Stomach (tissue), 9 donors: ENCODE data around the gene FBXO2. TPM values are rescaled to one million over a fixed set of nuclear protein-coding genes. Genes with fewer than 3 reads are reported as not detected.

ENCODE experiments used
- DNase-seq, 2 donors: peaks; one replicate each; pipeline versions ENCODE4 v3.0.0 to v3.0.0-alpha.2; 2013 to 2019
- H3K27ac ChIP-seq, 5 donors: fragments of 200-600 bp in 4 of 5; sonication (generic) in 4 of 5; one replicate each; pipeline ENCODE4 v1.5.1; 2013 to 2019; ENCODE audit warnings: mild to moderate bottlenecking in 1 of 5, moderate library complexity in 1 of 5
- H3K27me3 ChIP-seq, 3 donors: fragments of 200-600 bp; sonication (generic); one replicate each; pipeline ENCODE4 v1.5.1; 2017 to 2019; ENCODE audit warnings: mixed run types in 1 of 3
- H3K36me3 ChIP-seq, 4 donors: fragments of 200-600 bp; sonication (generic); 1 replicate in 3 of 4; 2 replicates in 1 of 4; pipeline ENCODE4 v1.5.1; 2016 to 2019
- H3K4me1 ChIP-seq, 4 donors: fragments of 200-600 bp; sonication (generic); one replicate each; pipeline ENCODE4 v1.5.1; 2016 to 2019
- H3K4me3 ChIP-seq, 4 donors: fragments of 200-600 bp; sonication (generic) in 3 of 4; one replicate each; pipeline ENCODE4 v1.5.1; 2016 to 2019; ENCODE audit warnings: mild to moderate bottlenecking in 1 of 4
- H3K9me3 ChIP-seq, 4 donors: fragments of 200-600 bp; sonication (generic); one replicate each; pipeline ENCODE4 v1.5.1; 2016 to 2019
- EP300 ChIP-seq: sonication (generic); formaldehyde crosslinking; IDR thresholded peaks from one replicate; pipeline ENCODE4 v1.6.1; 2017; ENCODE audit warnings: antibody characterized with exemption
- POLR2A ChIP-seq, 4 donors: fragments of 450-650 bp; IDR thresholded peaks; one replicate each; pipeline ENCODE4 v1.6.1; 2016; ENCODE audit warnings: antibody characterized with exemption in 4 of 4, control low read depth in 2 of 4, mild to moderate bottlenecking in 1 of 4, moderate library complexity in 1 of 4
- POLR2AphosphoS5 ChIP-seq, 3 donors: sonication (generic); formaldehyde crosslinking; IDR thresholded peaks; one replicate each; pipeline ENCODE4 v1.6.1; 2016; ENCODE audit warnings: antibody characterized with exemption in 3 of 3
- WGBS, 5 donors: extraction: QIAGEN DNeasy Blood & Tissue Kit in 3 of 5; methylation state at CpG; one replicate each; pipeline versions ENCODE4 v1.1.5 to v1.1.7; 2013 to 2018; 5-methylcytosine and 5-hydroxymethylcytosine counted together
- intact Hi-C: fragments of 100-400 bp; cut with DNase I; formaldehyde crosslinking; loops from one replicate; pipeline ENCODE4 v1.15.1; 2023; ENCODE audit warnings: low total_unique reads
- polyA plus RNA-seq, 3 donors: library from polyadenylated mRNA; stranded (reverse); fragments of 200-250 nt; gene quantifications; one replicate each; pipeline ENCODE4 v1.2.3, GENCODE V29; 2013
- total RNA-seq, 5 donors: library from RNA; depleted of rRNA; stranded (reverse); fragments of >200 nt; gene quantifications; one replicate each; pipeline versions ENCODE4 v1.1.0 to v1.2.3, GENCODE V29; 2014 to 2016
- TF ChIP-seq, protein P1 (sequence below), 7 experiments: fragments of 450-650 bp in 4 of 7; fragments of 200-600 bp in 3 of 7; sonication (generic) in 3 of 7; IDR thresholded peaks; one replicate each; pipeline ENCODE4 v1.5.1; 2016 to 2019; ENCODE audit warnings: antibody characterized with exemption in 7 of 7, control low read depth in 2 of 7, mild to moderate bottlenecking in 1 of 7
- donor health status: healthy with polysubstance abuse.
- donor health status: Bipolar disorder and iron deficiency.
- donor health status: healthy.

FBXO2 gene
- total and polyA plus RNA-seq, 8 donors = 2.5 to 16.7 (median 9.0) TPM; not detected in 2

DNA sequence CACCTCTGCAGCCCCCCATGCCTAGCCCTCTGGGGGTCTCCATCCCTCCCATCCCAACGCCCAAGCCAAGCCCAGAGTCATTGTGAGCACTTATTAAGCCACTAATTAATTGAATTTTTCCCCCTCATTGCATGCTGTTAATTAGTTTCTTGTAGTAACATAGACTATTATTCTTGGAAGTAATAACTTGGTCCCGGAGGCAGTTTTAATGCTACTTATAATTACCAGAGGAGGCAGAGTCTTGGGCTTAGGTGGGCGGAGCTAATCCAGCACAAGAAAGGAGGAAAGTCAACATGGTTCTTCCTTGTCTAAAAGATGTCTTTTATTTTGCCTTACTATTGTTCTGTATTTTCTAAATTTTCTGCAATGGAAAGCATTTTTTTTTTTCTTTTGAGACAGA lies 27.7 kb downstream of the FBXO2 start:
- Histone ChIP-seq H3K36me3 (no peaks in the 10 kb centered on the region), H3K27ac (no peak overlapping the region), H3K4me1 (no peaks in the 10 kb centered on the region), H3K4me3 (no peak overlapping the region), H3K9me3 (peaks cover 0 to 4% (median 0%) of the 10 kb centered on the region in 4 donors), H3K27me3 (peaks cover 0 to 78% (median 0%) of the 10 kb centered on the region in 3 donors)
- no peak for DNase-seq
- TF ChIP-seq, protein P1, sequence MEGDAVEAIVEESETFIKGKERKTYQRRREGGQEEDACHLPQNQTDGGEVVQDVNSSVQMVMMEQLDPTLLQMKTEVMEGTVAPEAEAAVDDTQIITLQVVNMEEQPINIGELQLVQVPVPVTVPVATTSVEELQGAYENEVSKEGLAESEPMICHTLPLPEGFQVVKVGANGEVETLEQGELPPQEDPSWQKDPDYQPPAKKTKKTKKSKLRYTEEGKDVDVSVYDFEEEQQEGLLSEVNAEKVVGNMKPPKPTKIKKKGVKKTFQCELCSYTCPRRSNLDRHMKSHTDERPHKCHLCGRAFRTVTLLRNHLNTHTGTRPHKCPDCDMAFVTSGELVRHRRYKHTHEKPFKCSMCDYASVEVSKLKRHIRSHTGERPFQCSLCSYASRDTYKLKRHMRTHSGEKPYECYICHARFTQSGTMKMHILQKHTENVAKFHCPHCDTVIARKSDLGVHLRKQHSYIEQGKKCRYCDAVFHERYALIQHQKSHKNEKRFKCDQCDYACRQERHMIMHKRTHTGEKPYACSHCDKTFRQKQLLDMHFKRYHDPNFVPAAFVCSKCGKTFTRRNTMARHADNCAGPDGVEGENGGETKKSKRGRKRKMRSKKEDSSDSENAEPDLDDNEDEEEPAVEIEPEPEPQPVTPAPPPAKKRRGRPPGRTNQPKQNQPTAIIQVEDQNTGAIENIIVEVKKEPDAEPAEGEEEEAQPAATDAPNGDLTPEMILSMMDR (IDR thresholded peaks at IDR 0.05) = no peak
- no peak for TF ChIP-seq POLR2AphosphoS5 (IDR thresholded peaks at IDR 0.05)
- no peak for TF ChIP-seq POLR2A (IDR thresholded peaks at IDR 0.05)
- no peak for TF ChIP-seq EP300
- WGBS, 5 donors = 65 to 78% (median 72%) methylated on average over 3 of the region's 3 CpGs
- intact Hi-C loops = no loop called here

DNA sequence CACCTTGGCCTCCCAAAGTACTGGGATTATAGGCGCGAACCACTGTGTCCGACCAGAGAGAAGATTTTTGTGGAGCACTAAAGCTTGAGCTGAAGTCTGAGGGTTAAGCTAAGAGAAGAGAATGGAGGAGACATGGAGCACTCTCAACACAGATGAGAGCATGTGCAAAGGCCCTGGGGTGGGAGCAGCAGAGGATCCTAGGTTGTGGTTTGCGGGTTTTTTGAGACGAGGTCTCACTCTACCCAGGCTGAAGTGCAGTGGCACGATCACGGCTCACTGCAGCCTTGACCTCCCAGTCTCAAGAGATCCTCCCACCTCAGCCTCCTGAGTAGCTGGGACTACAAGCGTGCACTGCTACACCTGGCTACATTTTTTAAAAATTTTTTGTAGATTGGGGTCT lies 30.5 kb downstream of the FBXO2 start:
- intact Hi-C loops = no loop called here
- WGBS, 5 donors = 74 to 88% (median 81%) methylated on average over 8 of the region's 8 CpGs

DNA sequence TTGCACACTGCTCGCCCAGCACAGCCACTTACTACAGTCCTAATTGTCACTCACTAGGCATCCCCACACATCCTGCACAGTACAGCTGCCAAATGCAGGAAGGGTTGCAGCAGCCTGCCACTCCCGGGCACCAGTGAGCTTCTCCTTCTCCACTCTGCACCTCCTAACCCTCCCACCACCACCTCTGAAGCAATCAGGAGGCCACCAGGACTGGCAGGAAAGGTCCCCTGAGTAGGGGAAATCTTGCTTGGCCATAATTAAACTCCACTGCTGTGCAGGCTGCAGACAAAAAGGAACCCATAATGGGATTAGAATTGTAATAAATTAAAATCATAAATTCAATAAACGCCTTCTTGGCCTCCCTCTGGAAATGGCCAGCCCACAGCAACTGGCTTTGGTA lies 31.8 kb downstream of the FBXO2 start:
- intact Hi-C loops = no loop called here
- H3K4me3 ChIP-seq = no peak overlapping the region
- 43 to 70% (median 47%) methylated on average over 3 of the region's 3 CpGs for WGBS, 5 donors
- H3K36me3 ChIP-seq = no peaks in the 10 kb centered on the region
- H3K27me3 ChIP-seq = peaks cover 0 to 90% (median 0%) of the 10 kb centered on the region in 3 donors
- H3K9me3 ChIP-seq = peaks cover 0 to 4% (median 0%) of the 10 kb centered on the region in 4 donors
- DNase-seq = no peak
- H3K27ac ChIP-seq = no peak overlapping the region
- H3K4me1 ChIP-seq = no peaks in the 10 kb centered on the region
- TF ChIP-seq POLR2AphosphoS5 (IDR thresholded peaks at IDR 0.05) (no peak), EP300 (no peak), POLR2A (IDR thresholded peaks at IDR 0.05) (no peak)
- TF ChIP-seq, protein P1 (IDR thresholded peaks at IDR 0.05) = no peak

More for the DNA sequence above, 30.5 kb downstream of the FBXO2 start:
- Histone ChIP-seq H3K36me3 (no peaks in the 10 kb centered on the region), H3K4me1 (no peaks in the 10 kb centered on the region), H3K9me3 (peaks cover 0 to 4% (median 0%) of the 10 kb centered on the region in 4 donors), H3K27me3 (peaks cover 0 to 86% (median 0%) of the 10 kb centered on the region in 3 donors), H3K27ac (no peak overlapping the region), H3K4me3 (no peak overlapping the region)
- no peak for DNase-seq
- TF ChIP-seq POLR2A (IDR thresholded peaks at IDR 0.05) (no peak), EP300 (no peak), POLR2AphosphoS5 (IDR thresholded peaks at IDR 0.05) (no peak)
- TF ChIP-seq, protein P1 (IDR thresholded peaks at IDR 0.05) = no peak

DNA sequence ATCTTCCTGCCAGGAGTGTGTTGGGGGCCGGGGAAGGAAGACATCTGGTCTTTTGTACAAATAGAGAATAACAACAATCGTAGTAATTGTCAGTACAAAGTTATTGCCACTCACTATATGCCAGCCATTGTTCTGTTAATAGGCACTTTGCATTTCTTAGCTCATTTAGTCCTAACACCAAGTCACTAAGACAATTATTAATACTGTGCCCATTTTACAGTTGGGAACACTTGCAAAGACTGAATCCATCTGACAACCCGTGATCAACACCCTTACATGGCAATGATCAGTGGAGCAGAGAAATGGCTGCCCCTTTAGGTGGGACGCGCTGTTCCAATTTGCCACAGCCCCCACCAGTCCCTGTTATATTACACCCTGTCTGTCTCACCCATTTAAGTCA lies 33.3 kb downstream of the FBXO2 start:
- no peaks in the 10 kb centered on the region for H3K4me1 ChIP-seq
- H3K9me3 ChIP-seq = peaks cover 0 to 4% (median 0%) of the 10 kb centered on the region in 4 donors
- H3K4me3 ChIP-seq = no peak overlapping the region
- no peak for DNase-seq
- H3K36me3 ChIP-seq = no peaks in the 10 kb centered on the region
- 79 to 92% (median 82%) methylated on average over 5 of the region's 5 CpGs for WGBS, 5 donors
- intact Hi-C loops = no loop called here
- TF ChIP-seq POLR2A (IDR thresholded peaks at IDR 0.05) (no peak), POLR2AphosphoS5 (IDR thresholded peaks at IDR 0.05) (no peak), EP300 (no peak)
- TF ChIP-seq, protein P1 (IDR thresholded peaks at IDR 0.05) = no peak
- peaks cover 0 to 90% (median 8%) of the 10 kb centered on the region in 3 donors for H3K27me3 ChIP-seq
- no peak overlapping the region for H3K27ac ChIP-seq
